GM18517 (cell line): ENCODE measurements around the gene NCOR1.
A peak's percentile ranks its signal among the peaks of the same experiment; 100 is the strongest.

Source experiments
- ATAC-seq: cut with Tn5 transposase; IDR thresholded peaks from one replicate; pipeline ENCODE4 v1.9.1; 2021; ENCODE audit warnings: mild to moderate bottlenecking, moderate library complexity; ENCODE audit not compliant: unreplicated experiment

Gene NCOR1

DNA sequence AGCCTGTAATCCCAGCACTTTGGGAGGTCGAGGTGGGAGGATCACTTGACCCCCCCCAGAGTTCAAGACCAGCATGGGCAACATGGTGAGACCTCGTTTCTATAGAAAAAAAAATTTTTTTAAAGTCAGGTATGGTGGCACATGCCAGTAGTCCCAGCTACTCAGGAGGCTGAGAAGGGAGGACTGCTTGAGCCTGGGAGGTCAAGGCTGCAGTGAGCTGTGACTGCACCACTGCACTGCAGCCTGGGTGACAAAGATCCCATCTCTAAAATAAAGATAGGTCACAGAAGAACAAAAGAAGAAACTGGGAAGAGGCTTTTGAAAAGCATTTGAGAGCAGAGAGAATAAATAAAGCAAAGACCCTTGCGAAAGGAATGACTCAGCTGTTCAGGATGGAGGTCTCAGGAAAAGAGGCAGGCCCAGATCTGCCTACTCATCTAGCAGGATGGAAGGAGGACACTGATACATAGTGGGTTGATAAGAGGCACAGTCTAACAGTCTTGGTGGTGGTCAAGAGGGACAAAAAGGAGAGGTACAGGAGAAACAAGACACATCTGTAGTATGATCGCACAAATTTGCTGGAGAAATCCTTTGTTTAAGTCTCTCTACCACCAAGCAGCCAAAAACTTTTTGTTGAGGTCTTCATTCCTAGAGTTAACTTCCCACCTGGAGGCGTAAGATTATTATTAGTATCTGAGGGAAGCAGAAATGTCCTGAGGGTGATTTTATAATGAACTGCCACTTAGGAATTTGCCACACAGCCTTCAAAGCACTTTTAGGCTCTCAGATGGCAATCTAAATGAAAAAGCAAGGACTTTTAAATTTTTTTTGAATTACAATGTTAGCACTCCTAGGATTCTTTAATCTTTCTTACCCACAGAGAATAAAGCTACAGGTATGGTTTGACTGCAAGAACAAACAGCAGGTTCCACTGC is 233.4 kb downstream of the NCOR1 start:
- ATAC-seq: no peak

DNA sequence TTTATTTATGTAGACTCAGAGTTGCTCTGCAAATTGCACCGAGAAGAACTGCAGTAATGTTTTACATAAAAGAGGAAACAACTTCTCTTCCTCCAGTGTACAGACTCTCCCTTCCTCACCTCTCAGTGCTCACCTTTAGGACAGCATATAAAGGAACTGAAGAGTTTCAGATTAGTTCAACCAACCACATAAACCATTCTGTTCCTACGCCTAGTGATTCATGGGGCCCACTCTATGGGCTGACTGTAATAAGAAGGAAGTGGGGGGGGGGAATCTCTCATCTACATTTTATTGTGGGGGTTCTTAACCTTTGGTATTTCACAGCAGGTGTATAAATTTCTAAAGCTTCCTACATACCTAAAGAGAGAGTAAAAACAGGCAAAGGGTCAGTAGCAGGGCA is 234.1 kb downstream of the NCOR1 start:
- peak; percentile 61 for ATAC-seq
